ENCODE measurements around the gene FUT7.

FUT7 gene

DNA sequence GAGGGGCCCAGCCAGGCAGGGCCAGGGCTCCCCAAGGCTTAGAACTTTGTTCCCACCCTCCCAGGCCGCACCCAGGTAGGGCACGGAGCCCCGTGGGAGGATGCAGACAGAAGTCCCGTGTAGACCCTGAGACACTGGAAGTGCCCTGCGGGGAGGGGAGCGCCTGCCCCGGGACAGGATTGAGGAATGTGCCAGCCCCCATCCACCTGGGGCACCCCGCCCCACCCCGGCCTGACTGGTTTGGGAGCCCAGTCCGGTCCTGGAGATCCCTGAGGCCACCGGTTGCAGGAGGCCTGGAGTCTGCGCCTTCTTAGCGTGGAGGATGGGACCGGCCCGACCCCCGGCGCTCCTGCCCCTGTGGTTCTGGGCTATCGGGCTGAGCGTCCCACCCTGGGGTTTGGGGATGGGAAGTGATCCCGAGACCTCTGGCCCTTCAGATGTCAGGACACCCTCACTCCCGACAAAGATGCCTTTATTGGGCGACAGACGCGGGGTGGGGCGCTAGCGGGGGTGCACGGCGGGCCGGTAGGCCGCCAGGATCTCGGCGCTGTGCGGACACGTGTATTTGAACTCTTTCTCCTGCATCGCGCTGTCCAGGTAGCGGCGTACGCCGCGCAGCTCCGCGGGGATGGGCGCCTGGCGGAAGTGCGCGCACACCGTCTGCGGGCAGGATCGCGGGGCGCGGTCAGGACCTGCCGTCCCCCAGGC, 37.6 kb downstream of the FUT7 start:
- TF ChIP-seq, protein P1, sequence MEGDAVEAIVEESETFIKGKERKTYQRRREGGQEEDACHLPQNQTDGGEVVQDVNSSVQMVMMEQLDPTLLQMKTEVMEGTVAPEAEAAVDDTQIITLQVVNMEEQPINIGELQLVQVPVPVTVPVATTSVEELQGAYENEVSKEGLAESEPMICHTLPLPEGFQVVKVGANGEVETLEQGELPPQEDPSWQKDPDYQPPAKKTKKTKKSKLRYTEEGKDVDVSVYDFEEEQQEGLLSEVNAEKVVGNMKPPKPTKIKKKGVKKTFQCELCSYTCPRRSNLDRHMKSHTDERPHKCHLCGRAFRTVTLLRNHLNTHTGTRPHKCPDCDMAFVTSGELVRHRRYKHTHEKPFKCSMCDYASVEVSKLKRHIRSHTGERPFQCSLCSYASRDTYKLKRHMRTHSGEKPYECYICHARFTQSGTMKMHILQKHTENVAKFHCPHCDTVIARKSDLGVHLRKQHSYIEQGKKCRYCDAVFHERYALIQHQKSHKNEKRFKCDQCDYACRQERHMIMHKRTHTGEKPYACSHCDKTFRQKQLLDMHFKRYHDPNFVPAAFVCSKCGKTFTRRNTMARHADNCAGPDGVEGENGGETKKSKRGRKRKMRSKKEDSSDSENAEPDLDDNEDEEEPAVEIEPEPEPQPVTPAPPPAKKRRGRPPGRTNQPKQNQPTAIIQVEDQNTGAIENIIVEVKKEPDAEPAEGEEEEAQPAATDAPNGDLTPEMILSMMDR (IDR thresholded peaks at IDR 0.05), result no peak
- no peak for TF ChIP-seq ZFX (IDR thresholded peaks at IDR 0.05; ENCODE audit: borderline replicate concordance)

DNA sequence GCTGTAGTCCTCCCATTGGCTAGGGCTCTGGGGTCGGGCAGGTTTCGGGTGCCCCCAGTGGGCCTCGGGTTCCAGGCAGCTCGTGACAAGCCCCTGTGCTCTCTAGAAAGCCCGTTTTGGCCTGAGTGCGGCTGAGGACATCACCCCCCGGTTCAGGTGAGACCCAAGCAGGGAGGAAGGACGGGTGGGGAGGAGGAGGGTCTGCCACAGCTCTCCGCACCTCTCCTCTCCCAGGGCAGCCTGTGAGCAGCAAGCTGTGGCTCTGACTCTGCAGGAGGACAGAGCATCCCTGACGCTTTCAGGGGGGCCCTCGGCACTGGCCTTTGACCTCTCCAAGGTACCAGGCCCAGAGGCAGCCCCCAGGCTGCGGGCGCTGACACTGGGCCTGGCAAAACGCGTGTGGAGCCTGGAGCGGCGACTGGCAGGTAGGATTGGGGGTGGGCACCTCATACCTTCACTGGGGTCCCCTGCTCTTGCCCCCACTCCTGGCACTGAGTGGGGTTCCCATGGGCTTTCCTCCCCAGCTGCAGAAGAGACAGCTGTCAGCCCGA, 39.0 kb downstream of the FUT7 start:
- H3K27ac ChIP-seq, result peak overlapping the region; percentile 90
- no peak for TF ChIP-seq ZFX (IDR thresholded peaks at IDR 0.05; ENCODE audit: borderline replicate concordance)
- TF ChIP-seq, protein P1 (IDR thresholded peaks at IDR 0.05), result no peak

More for the DNA sequence above, 37.6 kb downstream of the FUT7 start:
- H3K27ac ChIP-seq, result peak overlapping the region; percentile 90

DNA sequence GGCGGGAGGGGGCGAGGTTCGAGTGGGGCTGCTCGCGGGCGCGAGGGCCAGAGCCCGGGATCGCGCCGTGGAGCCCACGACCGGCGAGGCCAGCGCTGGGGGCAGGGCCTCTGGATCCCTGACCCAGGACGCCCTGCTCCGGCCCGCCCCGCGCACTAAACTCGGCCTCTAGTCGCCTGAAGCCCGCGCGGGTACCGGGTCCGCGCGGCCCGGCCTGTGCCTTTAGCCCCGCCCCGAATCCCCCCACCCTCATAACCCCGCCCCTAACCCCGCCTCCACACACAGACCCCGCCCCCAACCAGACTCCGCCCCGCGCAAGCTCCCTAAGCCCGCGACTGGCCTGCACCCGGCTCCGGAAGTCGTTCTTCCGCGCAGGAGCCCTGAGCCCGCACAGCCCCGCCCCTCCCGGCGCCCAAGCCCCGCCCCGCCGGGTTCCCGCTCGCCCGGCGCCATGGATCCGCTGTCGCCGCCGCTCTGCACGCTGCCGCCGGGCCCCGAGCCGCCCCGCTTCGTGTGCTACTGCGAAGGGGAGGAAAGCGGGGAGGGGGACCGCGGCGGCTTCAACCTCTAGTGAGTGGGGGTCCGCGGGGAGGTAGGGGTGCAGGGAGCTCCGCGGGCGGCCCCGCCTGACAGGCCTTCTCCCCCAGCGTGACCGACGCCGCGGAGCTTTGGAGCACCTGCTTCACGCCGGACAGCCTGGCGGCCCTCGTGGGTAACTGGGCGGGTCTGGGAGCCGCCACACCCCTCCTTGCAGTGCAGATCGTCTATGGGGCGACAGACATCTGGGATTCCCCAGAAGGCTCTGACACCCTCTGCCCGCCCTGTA, 39.7 kb downstream of the FUT7 start, which contains the start of gene PAXX:
PAXX (plus strand) TSS at position 430 of the 826 bp plus-strand sequence; CDS start at position 452, 22 bp downstream.
- peak within 1 kb of the TSS; percentile 90 for H3K27ac ChIP-seq
- no peak for TF ChIP-seq ZFX (IDR thresholded peaks at IDR 0.05; ENCODE audit: borderline replicate concordance)
- TF ChIP-seq, protein P1 (IDR thresholded peaks at IDR 0.05), result no peak

DNA sequence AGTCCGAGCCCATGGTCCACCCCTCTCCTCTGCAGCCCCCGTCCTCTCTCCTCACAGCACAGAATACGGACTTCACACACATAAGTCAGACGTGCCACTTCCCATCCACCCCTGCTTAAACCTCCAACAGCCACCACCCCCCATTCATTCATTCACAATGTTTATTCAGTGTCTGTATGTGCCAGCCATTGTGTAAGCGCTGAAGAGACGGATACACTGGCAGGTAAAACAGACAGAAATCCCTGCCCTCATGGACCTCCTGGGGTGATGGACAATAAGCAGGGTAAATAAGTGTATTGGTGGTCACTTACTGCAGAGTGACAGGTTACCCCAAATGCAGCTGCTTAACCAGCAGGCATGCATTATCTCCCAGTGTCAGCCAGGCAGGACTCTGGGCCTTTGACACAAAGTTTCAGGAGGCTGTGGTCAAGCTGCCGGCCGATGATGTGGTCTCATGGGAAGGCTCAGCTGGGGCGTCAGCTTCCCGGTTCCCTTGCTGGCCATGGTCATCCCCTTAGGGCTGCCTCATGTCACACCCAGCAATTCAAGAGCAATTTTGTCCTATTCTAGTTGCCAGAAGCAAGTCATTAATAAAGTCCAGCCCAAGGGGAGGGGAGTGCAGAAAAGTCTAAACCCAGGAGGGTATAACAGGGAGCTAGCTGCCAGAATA, 41.5 kb downstream of the FUT7 start:
- 0 out of 2 replicates have a peak overlapping the region, but pooled peaks have one; percentile 90 for H3K27ac ChIP-seq

DNA sequence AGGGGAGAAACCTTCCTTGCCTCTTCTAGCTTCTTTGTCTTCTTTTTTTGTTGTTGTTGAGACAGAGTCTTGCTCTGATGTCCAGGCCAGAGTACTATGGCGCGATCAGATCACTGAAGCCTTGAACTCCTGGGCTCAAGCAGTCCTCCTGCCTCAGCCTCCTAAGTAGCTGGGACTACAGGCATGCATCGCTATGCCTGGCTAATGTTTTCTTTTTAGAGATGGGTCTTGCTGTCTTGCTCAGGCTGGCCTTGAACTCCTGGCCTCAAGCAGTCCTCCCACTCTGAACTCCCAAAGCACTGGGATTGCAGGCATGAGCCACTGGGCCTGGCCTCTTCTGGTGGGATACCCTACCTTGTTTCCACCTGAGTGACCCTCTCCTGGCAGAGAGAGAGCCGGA, 43.0 kb downstream of the FUT7 start:
- H3K27ac ChIP-seq, result no peak overlapping the region
- TF ChIP-seq, protein P1 (IDR thresholded peaks at IDR 0.05), result no peak
- TF ChIP-seq ZFX (IDR thresholded peaks at IDR 0.05; ENCODE audit: borderline replicate concordance), result no peak

More for the DNA sequence above, 41.5 kb downstream of the FUT7 start:
- TF ChIP-seq, protein P1 (IDR thresholded peaks at IDR 0.05), result no peak
- TF ChIP-seq ZFX (IDR thresholded peaks at IDR 0.05; ENCODE audit: borderline replicate concordance), result no peak

DNA sequence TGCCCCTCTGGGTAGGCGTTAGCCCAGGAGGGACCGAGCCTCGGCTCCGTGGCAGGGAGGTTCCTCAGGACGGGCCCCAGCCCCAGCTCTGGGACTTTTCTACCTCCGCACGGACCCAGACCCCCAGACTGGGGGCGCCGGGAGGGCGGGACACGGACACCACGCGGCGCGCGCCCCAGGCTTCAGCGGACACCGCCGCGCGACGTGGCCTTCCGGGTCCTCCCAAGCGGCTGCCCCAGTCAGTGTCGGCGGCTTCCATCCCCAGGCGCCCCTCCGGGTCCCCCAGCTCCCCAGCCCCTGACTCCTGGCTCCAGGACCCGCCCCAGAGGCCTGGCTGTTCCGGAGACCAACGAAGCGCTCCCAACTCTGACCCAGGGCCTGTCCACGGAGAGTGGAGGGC, 46.0 kb downstream of the FUT7 start:
- H3K27ac ChIP-seq, result no peak overlapping the region
- TF ChIP-seq, protein P1 (IDR thresholded peaks at IDR 0.05), result no peak
- TF ChIP-seq ZFX (IDR thresholded peaks at IDR 0.05; ENCODE audit: borderline replicate concordance), result no peak
